Spinal cord (tissue), 10 donors: ENCODE results near the gene ZNF784. TPM values are rescaled to one million over a fixed set of nuclear protein-coding genes. Genes with fewer than 3 reads are reported as not detected.

Experiments used
- DNase-seq, 6 donors: peaks; one replicate each; pipeline versions ENCODE4 v3.0.0 to v3.0.0-alpha.2; 2013 to 2015; ENCODE audit warnings: low spot score in 6 of 6, low read depth in 4 of 6
- H3K27ac ChIP-seq: one replicate; pipeline ENCODE4 v1.5.1; 2013; ENCODE audit warnings: low read depth, low read length, control low read depth
- H3K27me3 ChIP-seq: one replicate; pipeline ENCODE4 v1.6.1; 2013; ENCODE audit warnings: low read length; ENCODE audit not compliant: control insufficient read depth, insufficient read depth
- H3K36me3 ChIP-seq: one replicate; pipeline ENCODE4 v1.6.1; 2013; ENCODE audit warnings: low read length; ENCODE audit not compliant: control insufficient read depth, insufficient read depth
- H3K4me1 ChIP-seq: one replicate; pipeline ENCODE4 v1.6.1; 2013; ENCODE audit warnings: low read length; ENCODE audit not compliant: control insufficient read depth, insufficient read depth
- H3K4me3 ChIP-seq: one replicate; pipeline ENCODE4 v1.5.1; 2013; ENCODE audit warnings: low read depth, low read length, control low read depth
- H3K9me3 ChIP-seq: one replicate; pipeline ENCODE4 v1.6.1; 2013; ENCODE audit warnings: low read length; ENCODE audit not compliant: control insufficient read depth, insufficient read depth
- WGBS: methylation state at CpG from one replicate; pipeline ENCODE4 v1.1.5; 2013; ENCODE audit warnings: missing lambda C conversion rate; ENCODE audit not compliant: insufficient coverage; 5-methylcytosine and 5-hydroxymethylcytosine counted together
- polyA plus RNA-seq, 2 donors: library from polyadenylated mRNA; unstranded; fragments of 120-200 nt; gene quantifications; one replicate each; pipeline ENCODE4 v1.2.1, GENCODE V29; 2013; ENCODE audit not compliant: insufficient read length in 2 of 2
- total RNA-seq, 2 donors: library from RNA; depleted of rRNA in 1 of 2; stranded (reverse); fragments of 120-200 nt in 1 of 2; fragments of >200 nt in 1 of 2; gene quantifications; one replicate each; pipeline versions ENCODE4 v1.2.3 to v1.2.4, GENCODE V29; 2013 to 2014
- donor health status: healthy.

Gene ZNF784
- total and polyA plus RNA-seq, 4 donors, result 2.9 to 12.8 (median 8.1) TPM

- Histone ChIP-seq H3K27ac (no peak overlapping the region), H3K27me3 (no peaks in the 10 kb centered on the region), H3K36me3 (peaks cover 52% of the 10 kb centered on the region), H3K4me3 (no peak overlapping the region), H3K9me3 (no peaks in the 10 kb centered on the region), H3K4me1 (peaks cover 42% of the 10 kb centered on the region)
- 92% methylated on average over 6 of the region's 18 CpGs for WGBS
- DNase-seq, result no peak
Measured at GRCh38 chr19:55651236-55651635, 26.9 kb upstream of the ZNF784 start.

GRCh38 chr19:55650602-55651230 is 26.4 kb upstream of the ZNF784 start:
- Histone ChIP-seq H3K4me3 (no peak overlapping the region), H3K27ac (no peak overlapping the region), H3K27me3 (no peaks in the 10 kb centered on the region), H3K9me3 (no peaks in the 10 kb centered on the region), H3K36me3 (peaks cover 56% of the 10 kb centered on the region), H3K4me1 (peaks cover 42% of the 10 kb centered on the region)
- DNase-seq, result no peak
- 90% methylated on average over 17 of the region's 17 CpGs for WGBS

GRCh38 chr19:55650126-55650557 is 25.8 kb upstream of the ZNF784 start:
- no peak overlapping the region for H3K27ac ChIP-seq
- WGBS, result 93% methylated on average over 4 of the region's 4 CpGs
- no peaks in the 10 kb centered on the region for H3K9me3 ChIP-seq
- no peak for DNase-seq
- H3K27me3 ChIP-seq, result no peaks in the 10 kb centered on the region
- H3K36me3 ChIP-seq, result peaks cover 61% of the 10 kb centered on the region
- H3K4me3 ChIP-seq, result no peak overlapping the region
- H3K4me1 ChIP-seq, result peaks cover 43% of the 10 kb centered on the region

- H3K4me1 ChIP-seq, result peaks cover 50% of the 10 kb centered on the region
- peak overlapping the region; percentile 68 for H3K4me3 ChIP-seq
- no peak for DNase-seq
- no peaks in the 10 kb centered on the region for H3K9me3 ChIP-seq
- whole genome bisulfite sequencing, result 87% methylated on average over 17 of the region's 17 CpGs
- peaks cover 67% of the 10 kb centered on the region for H3K36me3 ChIP-seq
- H3K27me3 ChIP-seq, result no peaks in the 10 kb centered on the region
- no peak overlapping the region for H3K27ac ChIP-seq
Measured at GRCh38 chr19:55649268-55650125, 25.1 kb upstream of the ZNF784 start.

GRCh38 chr19:55648585-55649267 is 24.4 kb upstream of the ZNF784 start:
- Histone ChIP-seq H3K36me3 (peaks cover 73% of the 10 kb centered on the region), H3K27ac (peak overlapping the region; percentile 40), H3K9me3 (no peaks in the 10 kb centered on the region), H3K27me3 (no peaks in the 10 kb centered on the region), H3K4me1 (peaks cover 57% of the 10 kb centered on the region), H3K4me3 (peak overlapping the region; percentile 68)
- DNase-seq, result no peak
- 17% methylated on average over 17 of the region's 25 CpGs for WGBS

- peaks cover 56% of the 10 kb centered on the region for H3K4me1 ChIP-seq
Measured at GRCh38 chr19:55647732-55648584, 23.6 kb upstream of the ZNF784 start, which contains the start of gene CCDC106. Gene CCDC106, plus strand, starts transcription at chr19:55648212. Its CDS starts 835 bp downstream, at chr19:55649047.

GRCh38 chr19:55646889-55647731 is 22.7 kb upstream of the ZNF784 start:
- Histone ChIP-seq H3K36me3 (peaks cover 61% of the 10 kb centered on the region), H3K4me1 (peaks cover 60% of the 10 kb centered on the region), H3K27ac (peak overlapping the region; percentile 88), H3K27me3 (no peaks in the 10 kb centered on the region), H3K9me3 (no peaks in the 10 kb centered on the region), H3K4me3 (peak overlapping the region; percentile 68)
- 47% methylated on average over 4 of the region's 14 CpGs for WGBS
- DNase-seq, result no peak

More at GRCh38 chr19:55647732-55648584, 23.6 kb upstream of the ZNF784 start, which contains the start of gene CCDC106:
- Histone ChIP-seq H3K27ac (peak within 1 kb of the TSS; percentile 88), H3K9me3 (no peaks in the 10 kb centered on the region), H3K27me3 (no peaks in the 10 kb centered on the region), H3K36me3 (peaks cover 70% of the 10 kb centered on the region), H3K4me3 (peak within 1 kb of the TSS; percentile 68)
- DNase-seq, result peak in 5 of 6 donors; percentile 74 to 96 (median 80)
- under 1% methylated on average over 71 of the region's 87 CpGs for WGBS

GRCh38 chr19:55645512-55645881 is 21.1 kb upstream of the ZNF784 start:
- Histone ChIP-seq H3K36me3 (peaks cover 45% of the 10 kb centered on the region), H3K9me3 (no peaks in the 10 kb centered on the region), H3K27me3 (no peaks in the 10 kb centered on the region), H3K4me3 (no peak overlapping the region), H3K27ac (no peak overlapping the region), H3K4me1 (peaks cover 67% of the 10 kb centered on the region)
- no peak for DNase-seq
- 89% methylated on average over 4 of the region's 5 CpGs for WGBS
